ENCODE measurements around the gene DNAH14. TPM values are rescaled to one million over a fixed set of nuclear protein-coding genes. Genes with fewer than 3 reads are reported as not detected.

Gene DNAH14
- total and polyA plus RNA-seq, 2 of the 8 experiments (the other 6 are each of a cell fraction or from before 2014, with no cell fraction given) = 8.4 to 40.7 TPM

DNA sequence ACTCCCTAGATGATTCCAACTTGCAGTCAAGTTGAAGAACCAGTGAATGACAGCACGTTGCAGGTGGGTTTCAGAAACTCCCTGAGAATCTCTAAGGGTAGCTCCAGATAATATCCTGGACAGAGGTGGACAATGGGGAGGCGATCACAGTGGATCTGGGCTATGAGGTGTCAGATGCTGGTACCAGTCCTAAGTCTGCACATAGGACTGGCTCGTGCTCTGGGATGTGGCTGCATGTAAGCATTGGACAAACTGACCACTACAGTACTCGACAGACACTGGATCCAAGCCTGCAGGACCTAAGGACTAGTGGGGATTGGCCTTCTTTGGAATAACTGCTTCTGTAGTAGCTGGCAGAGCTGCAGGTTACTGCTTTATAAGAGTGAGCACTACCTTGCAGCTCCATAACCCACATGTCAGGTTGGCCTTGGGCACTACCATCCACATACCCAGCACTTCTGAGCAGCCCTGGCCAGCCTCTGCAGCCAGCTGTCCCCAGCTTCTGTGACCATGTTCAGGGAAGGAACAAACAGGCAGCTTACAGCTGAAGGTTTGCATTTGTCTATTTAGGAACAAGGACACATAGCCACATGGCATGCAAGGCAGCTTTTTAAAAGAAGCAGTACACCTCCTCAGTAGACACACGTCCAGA is 33.2 kb upstream of the DNAH14 start:
- WGBS, 2 experiments (ENCODE audit: extremely low coverage in 1 of 2, insufficient coverage in 1 of 2, insufficient read length in 1 of 2, insufficient replicate concordance in 2 of 2, low coverage in 1 of 2, low lambda C conversion rate in 2 of 2, missing lambda C conversion rate in 1 of 2) = 90% methylated on average over 5 of the region's 5 CpGs; no CpG with 5 or more reads in 1 of the 2 experiments
- H3K4ac ChIP-seq (replicated peaks; ENCODE audit: insufficient read length, low read depth, low read length) = no peak overlapping the region
- no peak overlapping the region for H2AK5ac ChIP-seq (ENCODE audit: low read depth, low read length)
- no peak overlapping the region for H2BK20ac ChIP-seq (ENCODE audit: low read length)
- no peaks in the 10 kb centered on the region for H3K23me2 ChIP-seq (ENCODE audit: low read depth, low read length)
- no peak overlapping the region for H3K18ac ChIP-seq (ENCODE audit: extremely low read depth, low read length)
- H3K79me1 ChIP-seq (ENCODE audit: low read depth, low read length) = no peaks in the 10 kb centered on the region
- POLR2A ChIA-PET (ENCODE audit: partially characterized antibody) = no interaction called here
- H2BK5ac ChIP-seq (ENCODE audit: low read depth, low read length) = no peak overlapping the region
- H3K27ac ChIP-seq (ENCODE audit: low read depth, low read length) = no peak overlapping the region
- H3K79me2 ChIP-seq (ENCODE audit: control insufficient read depth in 1 of 2, insufficient read depth in 2 of 2, low read length in 2 of 2) = no peaks in the 10 kb centered on the region
- no peaks in the 10 kb centered on the region for H3K4me1 ChIP-seq (replicated peaks in 1 of 4; ENCODE audit: control insufficient read depth in 3 of 4, insufficient read depth in 4 of 4, low read length in 3 of 4)
- H2BK12ac ChIP-seq (ENCODE audit: low read depth, low read length) = no peak overlapping the region
- H3K9ac ChIP-seq (replicated peaks in 1 of 4; ENCODE audit: extremely low read depth in 1 of 4, low read depth in 3 of 4, low read length in 3 of 4) = no peak overlapping the region
- H3K27me3 ChIP-seq (replicated peaks in 1 of 4; ENCODE audit: control insufficient read depth in 3 of 4, extremely low read depth in 1 of 4, insufficient read depth in 3 of 4, low read length in 3 of 4) = no peaks in the 10 kb centered on the region
- H3K14ac ChIP-seq (ENCODE audit: insufficient read length) = no peak overlapping the region
- no peak overlapping the region for H4K5ac ChIP-seq (ENCODE audit: insufficient read length, low read depth, low read length)
- FAIRE-seq (no peak), DNase-seq (ENCODE audit: low read depth in 1 of 2, low spot score in 2 of 2) (no peak)
- no peak overlapping the region for H3K56ac ChIP-seq (replicated peaks; ENCODE audit: insufficient read length, low read depth, low read length)
- H4K8ac ChIP-seq (ENCODE audit: extremely low read depth, insufficient read depth, low read length) = no peak overlapping the region
- no peaks in the 10 kb centered on the region for H3K36me3 ChIP-seq (ENCODE audit: control insufficient read depth in 2 of 4, insufficient read depth in 4 of 4, low read length in 3 of 4)
- H2BK15ac ChIP-seq (ENCODE audit: low read length) = no peak overlapping the region
- H4K20me1 ChIP-seq (replicated peaks in 1 of 2; ENCODE audit: control insufficient read depth in 1 of 2, insufficient read depth in 2 of 2, low read length in 2 of 2) = no peaks in the 10 kb centered on the region
- no peak overlapping the region for H2BK120ac ChIP-seq (replicated peaks; ENCODE audit: low read depth, low read length)
- H3K4me2 ChIP-seq (ENCODE audit: insufficient read depth in 1 of 2, low read depth in 2 of 2, low read length in 2 of 2) = no peak overlapping the region
- no peak overlapping the region for H3K4me3 ChIP-seq (ENCODE audit: extremely low read depth in 1 of 4, insufficient read depth in 2 of 4, low read depth in 3 of 4, low read length in 4 of 4)
- no peak overlapping the region for H4K91ac ChIP-seq (replicated peaks; ENCODE audit: insufficient read length, low read length)
- H3K23ac ChIP-seq (ENCODE audit: insufficient read length) = no peak overlapping the region
- CTCF ChIA-PET (ENCODE audit: partially characterized antibody) = interaction anchor here (0.7 to 6.3 kb wide), 20 partner anchors 9 to 658 kb away, joined by 3 to 65 read pairs (median 5); no protein-coding TSS in a partner anchor
- no peaks in the 10 kb centered on the region for H3K9me3 ChIP-seq (ENCODE audit: insufficient read depth in 2 of 2, low read depth in 1 of 2, low read length in 1 of 2)
- no peak overlapping the region for H2AFZ ChIP-seq (ENCODE audit: low read length)
- TF ChIP-seq, protein P1, sequence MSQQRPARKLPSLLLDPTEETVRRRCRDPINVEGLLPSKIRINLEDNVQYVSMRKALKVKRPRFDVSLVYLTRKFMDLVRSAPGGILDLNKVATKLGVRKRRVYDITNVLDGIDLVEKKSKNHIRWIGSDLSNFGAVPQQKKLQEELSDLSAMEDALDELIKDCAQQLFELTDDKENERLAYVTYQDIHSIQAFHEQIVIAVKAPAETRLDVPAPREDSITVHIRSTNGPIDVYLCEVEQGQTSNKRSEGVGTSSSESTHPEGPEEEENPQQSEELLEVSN (IDR thresholded peaks at IDR 0.05) = no peak
- TF ChIP-seq BRCA1 (IDR thresholded peaks at IDR 0.05; ENCODE audit: low read depth, low read length) = no peak
- no peak for TF ChIP-seq GTF2F1 (IDR thresholded peaks at IDR 0.05; ENCODE audit: borderline replicate concordance, low read depth, low read length)
- no peak for TF ChIP-seq SAP30 (IDR thresholded peaks at IDR 0.05; ENCODE audit: insufficient read depth, insufficient replicate concordance, low read length)
- TF ChIP-seq SP1 (IDR thresholded peaks at IDR 0.05; ENCODE audit: low read depth, low read length) = no peak
- TF ChIP-seq HDAC6 (IDR thresholded peaks at IDR 0.05; ENCODE audit: low read depth, low read length) = no peak
- TF ChIP-seq KDM4A (IDR thresholded peaks at IDR 0.05; ENCODE audit: low read depth, low read length, severe bottlenecking) = no peak
- no peak for TF ChIP-seq EGR1 (IDR thresholded peaks at IDR 0.05; ENCODE audit: borderline replicate concordance, low read depth, low read length)
- TF ChIP-seq NRF1 (IDR thresholded peaks at IDR 0.05; ENCODE audit: low read depth, low read length) = no peak
- TF ChIP-seq CEBPB (IDR thresholded peaks at IDR 0.05; ENCODE audit: low read depth, low read length) = no peak
- no peak for TF ChIP-seq JUND (IDR thresholded peaks at IDR 0.05; ENCODE audit: low read length)

All from H1 (cell line).